Kidney epithelial cell (primary cell): ENCODE data around the gene STARD13. TPM values are rescaled to one million over a fixed set of nuclear protein-coding genes. Genes with fewer than 3 reads are reported as not detected.

Experiments used
- DNase-seq: peaks from one replicate; pipeline ENCODE4 v3.0.0-alpha.2; 2010; ENCODE audit warnings: low read depth
- H3K27me3 ChIP-seq: 2 replicates; pipeline ENCODE4 v1.6.0; 2011; ENCODE audit warnings: low read length; ENCODE audit not compliant: control insufficient read depth, insufficient read depth
- H3K36me3 ChIP-seq: 2 replicates; pipeline ENCODE4 v1.5.1; 2011; ENCODE audit warnings: low read length; ENCODE audit not compliant: control insufficient read depth, insufficient read depth
- H3K4me3 ChIP-seq: 2 replicates; pipeline ENCODE4 v1.5.1; 2011; ENCODE audit warnings: low read depth, mild to moderate bottlenecking, control low read depth, low read length
- total RNA-seq: library from RNA; depleted of rRNA; stranded (reverse); fragments of >200 nt; gene quantifications from 2 replicates; pipeline ENCODE4 v1.2.3, GENCODE V29; 2015
- TF ChIP-seq, protein P1 (sequence below): IDR thresholded peaks from 2 replicates; pipeline ENCODE4 v1.5.1; 2011; ENCODE audit warnings: mild to moderate bottlenecking, moderate library complexity, low read length, control low read depth, inconsistent platforms; ENCODE audit not compliant: insufficient read depth, poor library complexity, severe bottlenecking

Gene STARD13
- total RNA-seq, 1 donor from 2014 or later = 10.1 TPM

DNA sequence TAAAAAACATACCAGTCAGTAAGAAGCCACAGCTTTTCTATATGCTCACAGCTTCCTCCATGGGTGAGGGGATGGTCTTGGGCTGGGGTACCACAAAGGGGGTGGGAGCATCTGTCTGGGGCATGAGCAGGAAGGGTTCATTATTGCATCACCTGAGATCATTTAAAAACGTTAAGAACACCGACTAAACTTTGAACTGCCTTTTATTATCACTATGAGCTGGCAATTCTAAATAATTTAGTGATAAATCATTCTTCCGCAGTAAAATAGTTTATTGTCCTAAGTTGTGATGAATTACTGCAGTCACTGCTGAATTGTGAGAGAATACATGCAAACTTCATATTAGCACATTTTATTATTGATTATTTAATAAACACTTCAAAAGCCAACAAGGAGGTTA, 197.8 kb downstream of the STARD13 start:
- Histone ChIP-seq H3K4me3 (no peak overlapping the region), H3K36me3 (no peaks in the 10 kb centered on the region), H3K27me3 (no peaks in the 10 kb centered on the region)
- no peak for DNase-seq
- TF ChIP-seq, protein P1, sequence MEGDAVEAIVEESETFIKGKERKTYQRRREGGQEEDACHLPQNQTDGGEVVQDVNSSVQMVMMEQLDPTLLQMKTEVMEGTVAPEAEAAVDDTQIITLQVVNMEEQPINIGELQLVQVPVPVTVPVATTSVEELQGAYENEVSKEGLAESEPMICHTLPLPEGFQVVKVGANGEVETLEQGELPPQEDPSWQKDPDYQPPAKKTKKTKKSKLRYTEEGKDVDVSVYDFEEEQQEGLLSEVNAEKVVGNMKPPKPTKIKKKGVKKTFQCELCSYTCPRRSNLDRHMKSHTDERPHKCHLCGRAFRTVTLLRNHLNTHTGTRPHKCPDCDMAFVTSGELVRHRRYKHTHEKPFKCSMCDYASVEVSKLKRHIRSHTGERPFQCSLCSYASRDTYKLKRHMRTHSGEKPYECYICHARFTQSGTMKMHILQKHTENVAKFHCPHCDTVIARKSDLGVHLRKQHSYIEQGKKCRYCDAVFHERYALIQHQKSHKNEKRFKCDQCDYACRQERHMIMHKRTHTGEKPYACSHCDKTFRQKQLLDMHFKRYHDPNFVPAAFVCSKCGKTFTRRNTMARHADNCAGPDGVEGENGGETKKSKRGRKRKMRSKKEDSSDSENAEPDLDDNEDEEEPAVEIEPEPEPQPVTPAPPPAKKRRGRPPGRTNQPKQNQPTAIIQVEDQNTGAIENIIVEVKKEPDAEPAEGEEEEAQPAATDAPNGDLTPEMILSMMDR = no peak

DNA sequence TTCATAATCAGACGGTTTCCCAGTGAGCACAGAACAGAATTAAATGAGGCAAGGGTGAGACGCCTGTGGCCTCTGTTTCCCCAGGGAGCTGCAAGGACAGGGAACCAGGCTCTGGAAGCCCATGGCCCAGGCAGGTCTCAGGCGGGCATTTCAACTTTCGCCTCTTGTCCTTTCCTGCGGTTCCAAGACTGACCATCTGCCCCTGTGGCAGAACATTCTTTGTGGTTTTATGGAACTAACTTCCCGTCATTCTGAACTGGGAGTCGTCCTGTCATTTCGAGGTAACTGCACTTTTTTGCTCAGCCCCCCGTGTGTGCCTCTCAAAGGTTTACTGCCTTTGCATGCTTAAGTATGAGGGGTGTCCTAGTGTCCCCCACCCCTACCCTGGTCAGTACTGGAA, 198.5 kb downstream of the STARD13 start:
- Histone ChIP-seq H3K36me3 (no peaks in the 10 kb centered on the region), H3K27me3 (no peaks in the 10 kb centered on the region), H3K4me3 (no peak overlapping the region)
- TF ChIP-seq, protein P1 = no peak
- no peak for DNase-seq

DNA sequence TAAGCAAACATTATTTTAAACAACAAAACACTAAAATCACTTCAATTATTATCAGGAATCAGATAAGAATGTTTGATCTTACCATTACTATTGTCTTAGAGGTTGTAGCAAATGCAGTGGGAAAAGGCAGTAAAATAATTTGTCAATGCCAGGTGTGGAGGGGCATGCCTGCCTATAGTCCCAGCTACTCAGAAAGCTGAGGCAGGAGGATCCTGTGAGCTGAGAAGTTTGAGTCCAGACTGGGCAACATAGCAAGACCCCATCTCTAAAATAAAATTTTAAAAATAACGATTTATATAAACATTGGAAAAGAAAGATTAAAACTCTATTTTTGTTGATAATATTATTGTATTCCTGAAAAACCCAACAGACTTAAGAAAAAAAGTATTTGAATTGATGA, 202.5 kb downstream of the STARD13 start:
- Histone ChIP-seq H3K27me3 (no peaks in the 10 kb centered on the region), H3K4me3 (no peak overlapping the region), H3K36me3 (no peaks in the 10 kb centered on the region)
- no peak for DNase-seq
- TF ChIP-seq, protein P1 = no peak

DNA sequence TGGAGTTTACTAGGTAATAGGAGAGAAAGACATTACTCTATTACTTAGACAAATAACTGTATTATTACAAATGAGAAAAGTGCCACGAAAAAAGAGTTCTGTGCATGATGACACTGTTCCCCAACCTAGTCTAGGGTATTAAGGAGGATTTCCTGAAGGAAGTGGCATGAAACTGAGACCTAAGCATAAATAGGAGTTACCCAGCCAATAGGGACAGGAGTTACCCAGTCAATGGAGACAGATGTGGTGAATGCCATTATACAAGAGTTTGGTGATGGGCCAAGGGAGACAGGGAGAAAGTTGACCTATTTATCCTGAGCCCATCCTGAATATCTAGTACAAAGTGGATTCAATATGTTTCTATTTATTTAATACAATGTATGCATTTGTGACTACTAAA, 203.9 kb downstream of the STARD13 start:
- TF ChIP-seq, protein P1 = no peak
- H3K4me3 ChIP-seq = no peak overlapping the region

DNA sequence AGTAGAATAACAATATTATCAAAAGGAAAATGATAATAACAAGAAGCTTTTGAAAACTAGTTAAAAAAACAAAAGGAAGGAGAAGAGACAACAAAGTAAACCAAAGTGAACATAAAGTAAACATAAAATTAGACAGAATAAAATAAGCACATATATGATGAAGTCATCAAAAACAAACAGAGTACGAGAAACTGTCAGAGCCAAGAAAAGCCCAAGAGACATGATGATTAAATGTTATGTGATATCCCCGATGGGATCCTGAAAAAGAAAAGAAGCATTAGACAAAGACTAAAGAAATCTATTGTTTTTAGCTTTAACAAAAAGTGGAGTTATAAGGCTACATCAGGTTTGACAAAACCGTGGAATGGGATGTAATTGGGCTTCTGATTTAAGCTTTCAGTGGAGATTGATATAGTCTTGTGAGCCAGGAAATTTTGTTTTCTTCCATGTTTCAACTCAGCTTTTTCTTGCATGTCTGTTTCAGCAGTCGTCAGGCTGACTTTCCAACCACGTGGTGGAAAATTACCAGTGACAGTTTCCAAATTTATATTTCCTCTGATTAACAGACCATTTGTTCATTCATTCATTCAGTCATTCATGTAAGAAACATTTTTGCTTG, 204.5 kb downstream of the STARD13 start:
- H3K4me3 ChIP-seq = no peak overlapping the region
- no peaks in the 10 kb centered on the region for H3K36me3 ChIP-seq
- H3K27me3 ChIP-seq = no peaks in the 10 kb centered on the region
- TF ChIP-seq, protein P1 = no peak
- DNase-seq = no peak

More for the DNA sequence above, 203.9 kb downstream of the STARD13 start:
- Histone ChIP-seq H3K27me3 (no peaks in the 10 kb centered on the region), H3K36me3 (no peaks in the 10 kb centered on the region)
- DNase-seq = no peak

DNA sequence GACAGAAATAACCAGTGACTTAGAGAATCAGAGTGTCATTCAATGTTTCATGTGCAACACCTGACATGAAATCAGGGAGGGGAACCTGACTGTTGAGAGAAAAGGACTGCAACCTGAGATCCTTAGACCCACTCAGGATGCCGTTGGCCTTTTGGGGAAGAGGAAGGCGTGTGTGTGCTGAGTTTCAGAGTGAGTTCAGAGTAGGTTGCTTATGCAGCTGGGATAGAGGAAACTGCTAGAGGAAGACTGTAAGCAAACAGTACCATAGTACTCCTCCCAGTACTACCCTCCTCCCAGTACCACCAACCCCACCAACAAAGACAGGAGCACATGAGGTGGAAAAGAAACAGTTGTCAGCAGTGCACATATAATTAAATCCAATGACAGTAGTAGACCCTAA, 205.6 kb downstream of the STARD13 start:
- TF ChIP-seq, protein P1 = no peak
- Histone ChIP-seq H3K36me3 (no peaks in the 10 kb centered on the region), H3K4me3 (no peak overlapping the region), H3K27me3 (no peaks in the 10 kb centered on the region)
- no peak for DNase-seq
